Measurements from ENCODE around the gene NPTXR. TPM values are rescaled to one million over a fixed set of nuclear protein-coding genes. Genes with fewer than 3 reads are reported as not detected.

NPTXR gene
- total RNA-seq, 1 donor from 2014 or later = 0.58 TPM

DNA sequence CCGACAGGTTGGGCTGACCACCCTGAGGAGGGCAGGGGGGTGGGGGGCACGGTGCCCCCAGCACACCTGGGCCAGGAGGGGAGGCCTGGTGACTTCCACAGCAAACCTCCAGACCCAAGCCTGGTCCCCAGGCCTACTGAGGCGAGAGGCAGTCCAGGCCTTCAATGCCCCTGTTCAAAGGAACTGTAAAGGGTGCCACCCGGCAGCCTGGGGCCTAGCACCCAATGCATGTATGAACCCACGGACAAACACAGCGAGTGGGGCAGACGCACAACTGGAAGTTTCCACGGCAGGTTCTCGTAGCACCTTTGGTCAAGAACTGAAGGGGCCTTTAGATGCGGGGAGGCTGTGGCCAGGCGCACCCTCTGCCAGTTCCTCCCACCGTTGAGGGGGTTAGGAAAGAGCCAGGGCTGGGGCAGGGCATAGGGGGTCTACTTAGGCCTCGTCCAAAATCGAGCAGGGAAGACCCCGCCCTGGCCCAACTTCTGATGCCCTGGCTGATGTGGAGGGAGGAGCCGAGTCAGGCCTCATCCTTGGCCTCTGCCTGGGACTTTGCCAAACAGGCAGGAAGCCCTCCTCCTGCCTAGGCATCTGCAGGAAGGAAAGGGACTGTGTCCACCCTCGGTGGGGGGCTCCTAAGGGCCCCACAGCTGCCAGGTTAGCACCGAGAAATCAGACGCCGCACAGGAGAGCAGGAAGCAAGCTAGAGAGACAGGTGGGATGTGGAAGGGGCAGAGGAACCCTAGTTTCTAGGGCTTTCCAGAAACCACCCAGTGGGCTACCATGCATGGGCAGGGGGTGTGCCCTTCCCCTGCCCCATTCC lies 21.6 kb upstream of the NPTXR start:
- no peak for DNase-seq (ENCODE audit: low read depth)
- H3K4me3 ChIP-seq (ENCODE audit: low read depth, low read length) = no peak overlapping the region
- TF ChIP-seq, protein P1, sequence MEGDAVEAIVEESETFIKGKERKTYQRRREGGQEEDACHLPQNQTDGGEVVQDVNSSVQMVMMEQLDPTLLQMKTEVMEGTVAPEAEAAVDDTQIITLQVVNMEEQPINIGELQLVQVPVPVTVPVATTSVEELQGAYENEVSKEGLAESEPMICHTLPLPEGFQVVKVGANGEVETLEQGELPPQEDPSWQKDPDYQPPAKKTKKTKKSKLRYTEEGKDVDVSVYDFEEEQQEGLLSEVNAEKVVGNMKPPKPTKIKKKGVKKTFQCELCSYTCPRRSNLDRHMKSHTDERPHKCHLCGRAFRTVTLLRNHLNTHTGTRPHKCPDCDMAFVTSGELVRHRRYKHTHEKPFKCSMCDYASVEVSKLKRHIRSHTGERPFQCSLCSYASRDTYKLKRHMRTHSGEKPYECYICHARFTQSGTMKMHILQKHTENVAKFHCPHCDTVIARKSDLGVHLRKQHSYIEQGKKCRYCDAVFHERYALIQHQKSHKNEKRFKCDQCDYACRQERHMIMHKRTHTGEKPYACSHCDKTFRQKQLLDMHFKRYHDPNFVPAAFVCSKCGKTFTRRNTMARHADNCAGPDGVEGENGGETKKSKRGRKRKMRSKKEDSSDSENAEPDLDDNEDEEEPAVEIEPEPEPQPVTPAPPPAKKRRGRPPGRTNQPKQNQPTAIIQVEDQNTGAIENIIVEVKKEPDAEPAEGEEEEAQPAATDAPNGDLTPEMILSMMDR (conservative IDR thresholded peaks at IDR 0.05; ENCODE audit: low read depth, low read length) = no peak

DNA sequence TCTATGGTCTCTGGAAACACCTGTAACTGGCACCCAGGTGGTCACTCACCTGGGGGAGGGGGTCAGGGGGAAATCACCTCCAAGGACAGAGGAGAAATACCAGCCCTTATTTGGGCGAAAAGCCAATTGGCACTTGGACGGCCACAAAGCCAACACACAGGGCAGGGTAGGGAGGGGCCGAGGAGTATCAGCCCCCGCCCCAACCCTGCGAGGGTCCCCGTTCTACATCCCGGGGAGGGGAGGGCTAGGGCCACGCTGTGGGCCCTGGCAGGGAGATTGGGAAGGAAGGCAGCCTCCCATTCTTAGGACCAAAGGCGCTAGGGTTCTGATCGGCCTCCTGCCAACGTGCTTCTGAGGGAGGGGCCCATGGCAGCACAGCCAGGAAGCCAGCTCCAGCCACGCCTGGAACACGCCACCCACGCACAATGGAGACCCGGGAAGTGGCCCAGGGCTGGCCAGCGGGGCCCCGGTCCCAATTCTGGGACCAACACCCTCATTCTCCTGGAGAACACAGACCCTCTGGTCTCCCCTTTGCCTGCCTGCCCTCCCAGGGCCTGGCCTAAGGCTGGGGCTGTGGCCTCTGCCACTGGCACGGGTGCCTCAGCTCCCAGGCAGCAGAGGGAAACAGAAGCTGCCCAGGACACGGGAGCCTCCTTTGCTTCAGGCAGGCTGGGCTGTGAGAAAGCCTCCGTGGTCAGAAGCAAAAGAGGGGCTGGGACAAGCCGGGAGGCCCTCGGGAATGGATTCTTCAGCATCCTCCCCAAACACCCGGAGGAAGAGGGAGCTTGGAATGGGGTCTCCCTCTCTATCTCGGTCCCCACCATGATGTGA lies 20.7 kb upstream of the NPTXR start:
- no peak overlapping the region for H3K4me3 ChIP-seq (ENCODE audit: low read depth, low read length)
- DNase-seq (ENCODE audit: low read depth) = no peak
- TF ChIP-seq, protein P1 (conservative IDR thresholded peaks at IDR 0.05; ENCODE audit: low read depth, low read length) = no peak

DNA sequence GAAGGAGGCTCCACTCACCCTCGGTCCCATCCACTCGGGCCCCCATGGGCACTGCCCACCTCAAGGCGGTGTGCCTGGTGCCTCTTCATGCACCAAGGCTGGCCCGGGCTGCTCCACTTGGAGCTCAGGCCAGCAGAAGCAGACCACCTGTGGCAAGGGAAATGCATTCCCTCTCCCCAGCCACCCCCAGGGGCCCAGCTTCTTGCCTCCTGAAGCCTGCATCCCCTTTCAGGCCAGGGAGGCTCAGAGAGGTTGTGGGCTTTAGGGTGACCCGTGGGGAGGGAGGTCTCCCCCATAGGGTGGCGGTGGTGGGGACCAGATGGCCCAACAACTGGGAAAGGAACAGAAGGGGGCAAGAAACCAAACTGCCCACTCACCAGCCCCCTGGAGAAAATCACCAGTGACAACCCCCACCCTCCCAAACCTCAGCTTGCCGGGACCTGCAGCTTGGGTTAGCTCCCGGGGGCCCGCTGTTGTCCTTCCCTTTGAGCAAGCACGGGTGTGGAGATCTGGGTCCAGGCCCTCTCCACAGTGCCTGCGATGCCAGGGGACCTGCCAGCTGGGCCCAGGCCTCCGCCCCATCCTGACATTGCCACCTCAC lies 19.8 kb upstream of the NPTXR start:
- no peak overlapping the region for H3K4me3 ChIP-seq (ENCODE audit: low read depth, low read length)
- TF ChIP-seq, protein P1 (conservative IDR thresholded peaks at IDR 0.05; ENCODE audit: low read depth, low read length) = no peak
- no peak for DNase-seq (ENCODE audit: low read depth)

DNA sequence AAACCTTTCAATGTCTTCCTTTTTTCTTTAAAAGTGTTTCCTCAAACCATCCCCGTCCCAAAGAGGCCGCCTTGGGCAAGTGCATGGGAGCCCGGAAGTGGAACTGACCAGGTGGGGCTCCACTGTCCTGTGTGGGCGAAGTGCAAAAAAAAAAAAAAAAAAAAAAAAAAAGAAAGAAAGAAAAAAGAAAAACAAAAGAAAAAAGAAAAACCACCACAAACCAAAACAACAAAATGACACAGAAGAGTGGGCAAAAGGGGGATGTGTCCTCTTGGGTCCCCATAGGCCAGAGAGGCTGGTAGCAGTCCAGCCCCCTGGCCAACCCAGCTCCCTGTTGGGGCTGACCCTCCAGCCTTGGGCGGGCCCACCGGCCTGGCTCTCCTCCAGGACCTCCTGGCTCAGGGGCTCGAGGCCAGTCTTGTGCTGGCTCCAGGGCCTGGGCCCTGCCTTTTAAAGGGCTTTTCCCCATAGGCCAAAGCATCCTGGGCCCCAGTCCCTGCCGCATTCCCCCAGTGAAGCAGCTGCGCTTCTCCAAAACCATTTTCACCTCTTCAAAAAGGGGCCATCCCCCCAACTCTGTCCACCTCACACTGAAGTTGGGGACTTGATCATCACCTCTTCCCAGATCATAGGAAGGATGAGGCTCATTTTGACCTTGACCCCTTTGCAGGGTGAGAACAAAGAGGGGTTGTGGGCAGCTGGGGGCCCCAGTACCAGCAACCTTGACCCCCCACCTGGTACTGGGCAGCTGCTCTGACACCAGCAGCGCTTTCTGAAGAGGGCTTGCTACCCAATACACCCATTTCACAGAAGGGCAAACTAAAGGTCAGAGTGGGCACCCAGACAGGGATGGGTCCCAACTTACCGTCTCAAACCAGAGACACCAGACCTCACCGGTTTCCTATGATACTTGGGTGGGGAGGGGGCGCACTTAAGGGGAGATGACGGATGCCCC lies 18.8 kb upstream of the NPTXR start:
- no peak for DNase-seq (ENCODE audit: low read depth)
- TF ChIP-seq, protein P1 (conservative IDR thresholded peaks at IDR 0.05; ENCODE audit: low read depth, low read length) = no peak
- H3K4me3 ChIP-seq (ENCODE audit: low read depth, low read length) = no peak overlapping the region

DNA sequence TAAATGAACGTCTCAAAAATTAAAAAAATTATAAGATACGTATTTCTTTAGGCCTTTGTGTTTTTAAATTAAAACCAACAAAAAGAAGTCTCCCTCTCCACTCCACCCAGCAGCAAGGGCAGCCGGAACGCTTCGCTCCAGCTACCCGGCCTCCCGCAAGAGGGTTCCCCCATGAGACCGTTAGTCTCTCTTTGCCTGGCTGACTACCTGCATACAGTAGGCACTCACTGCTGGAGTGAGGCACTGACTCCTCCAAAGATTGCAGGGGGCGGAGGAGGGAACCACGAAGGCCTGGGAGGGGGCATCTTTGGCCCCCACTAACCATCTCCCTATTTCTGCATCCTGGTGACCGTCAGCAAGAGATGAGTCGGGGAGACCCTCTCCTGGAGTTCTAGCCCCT lies 18.1 kb upstream of the NPTXR start:
- no peak overlapping the region for H3K4me3 ChIP-seq (ENCODE audit: low read depth, low read length)
- TF ChIP-seq, protein P1 (conservative IDR thresholded peaks at IDR 0.05; ENCODE audit: low read depth, low read length) = no peak
- DNase-seq (ENCODE audit: low read depth) = no peak

Measured in epithelial cell of proximal tubule (primary cell).